Activated T-cell treated with anti-CD3 and anti-CD28 coated beads, Interleukin-2, amount 50 U/mL, for 72 hours (primary cell): ENCODE data around the gene CFAP74. TPM values are rescaled to one million over a fixed set of nuclear protein-coding genes. Genes with fewer than 3 reads are reported as not detected.
"Not testable (repeated sequence)": the region's sequence is repeated elsewhere in the genome, so short reads cannot be mapped to it uniquely, and the experiment has no call there.

Experiments used
- ATAC-seq, 2 donors: fragments of 150-1000 bp; cut with Tn5 transposase; replicated peaks in 1 of 2; 2 replicates each; pipeline ENCODE4 v1.10.0; 2021; ENCODE audit warnings: moderate library complexity in 2 of 2, mild to moderate bottlenecking in 1 of 2
- DNase-seq, 2 donors: peaks; one replicate each; pipeline ENCODE4 v3.0.0; 2021 to 2022; ENCODE audit warnings: mixed read lengths in 1 of 2
- H3K27ac Mint-ChIP-seq: one replicate; pipeline ENCODE4 v1.8.0; 2022; ENCODE audit warnings: mild to moderate bottlenecking, moderate library complexity, mixed read lengths
- H3K27me3 Mint-ChIP-seq: one replicate; pipeline ENCODE4 v1.8.0; 2022; ENCODE audit warnings: low read depth, mixed read lengths
- H3K36me3 Mint-ChIP-seq, 2 donors: one replicate each; pipeline ENCODE4 v1.8.0; 2022; ENCODE audit warnings: mixed read lengths in 2 of 2, mild to moderate bottlenecking in 1 of 2; ENCODE audit not compliant: insufficient read depth in 2 of 2
- H3K4me1 Mint-ChIP-seq: one replicate; pipeline ENCODE4 v1.8.0; 2022; ENCODE audit warnings: low read depth, mixed read lengths
- H3K4me3 Mint-ChIP-seq, 2 donors: one replicate each; pipeline ENCODE4 v1.8.0; 2022; ENCODE audit warnings: mild to moderate bottlenecking in 2 of 2, mixed read lengths in 2 of 2, moderate library complexity in 2 of 2
- H3K9me3 Mint-ChIP-seq, 2 donors: one replicate each; pipeline ENCODE4 v1.8.0; 2022; ENCODE audit warnings: mixed read lengths in 2 of 2
- total RNA-seq, 2 donors: library from RNA; stranded (reverse); gene quantifications; one replicate each; pipeline ENCODE4 v1.2.3, GENCODE V29; 2022

The CFAP74 gene
- total RNA-seq, 2 donors from 2014 or later = not detected

DNA sequence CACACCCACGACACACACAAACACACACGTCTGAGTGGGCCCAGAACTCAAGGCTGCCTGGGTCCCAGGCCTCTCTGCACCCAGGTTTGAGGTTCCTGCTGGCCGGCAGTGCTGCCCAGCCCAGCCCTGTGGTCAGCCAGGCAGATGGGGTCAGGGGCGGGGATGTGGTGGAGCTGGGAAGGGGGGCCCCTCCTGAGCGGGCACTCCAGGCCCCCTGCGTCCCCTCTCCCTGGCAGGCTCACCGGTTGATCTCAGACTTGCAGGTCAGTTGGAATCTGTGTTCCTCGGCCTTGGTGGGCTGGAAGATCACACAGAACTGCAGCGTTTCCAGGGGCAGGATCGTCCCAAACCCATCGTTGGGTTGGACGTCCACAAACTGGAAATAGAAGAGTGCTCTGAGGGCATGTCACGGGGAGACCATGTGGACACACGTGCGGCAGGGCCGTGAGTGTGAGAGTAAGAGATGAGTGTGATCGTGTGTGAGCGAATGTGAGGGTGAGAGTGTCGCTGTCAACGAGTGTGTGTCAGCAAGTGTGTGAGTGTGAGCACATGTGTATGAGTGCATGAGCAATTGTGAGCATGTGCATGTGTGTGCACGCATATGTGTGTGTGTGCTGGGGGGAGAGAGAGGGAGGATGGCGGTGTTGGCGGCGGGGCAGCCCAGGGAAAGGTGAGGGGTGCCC, 64.8 kb downstream of the CFAP74 start:
- Mint-ChIP-seq H3K36me3 (peaks cover 0 to 4% of the 10 kb centered on the region in 2 donors), H3K27me3 (peaks cover 10% of the 10 kb centered on the region), H3K9me3 (peaks cover 4 to 12% of the 10 kb centered on the region in 2 donors), H3K4me1 (peaks cover 2% of the 10 kb centered on the region), H3K27ac (no peak overlapping the region), H3K4me3 (no peak overlapping the region)
- DNase-seq = no peak
- no peak for ATAC-seq

DNA sequence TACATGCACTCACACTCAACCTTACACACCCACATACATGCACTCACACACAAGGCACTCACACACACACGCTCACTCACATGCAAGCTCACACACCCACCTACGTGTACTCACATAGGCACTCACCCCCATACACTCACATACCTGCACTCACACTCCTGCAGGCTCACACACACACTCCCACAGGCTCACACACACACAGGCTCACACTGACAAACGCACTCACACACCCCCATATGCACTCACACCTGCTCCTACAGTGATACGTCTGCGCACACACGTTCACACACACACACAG, 65.4 kb downstream of the CFAP74 start:
- no peaks in the 10 kb centered on the region for H3K4me1 Mint-ChIP-seq
- H3K4me3 Mint-ChIP-seq = no peak overlapping the region
- no peak overlapping the region for H3K27ac Mint-ChIP-seq
- no peak for DNase-seq
- peaks cover 4 to 12% of the 10 kb centered on the region in 2 donors for H3K9me3 Mint-ChIP-seq
- H3K27me3 Mint-ChIP-seq = peaks cover 10% of the 10 kb centered on the region
- H3K36me3 Mint-ChIP-seq = peaks cover 0 to 4% of the 10 kb centered on the region in 2 donors
- ATAC-seq = no peak

DNA sequence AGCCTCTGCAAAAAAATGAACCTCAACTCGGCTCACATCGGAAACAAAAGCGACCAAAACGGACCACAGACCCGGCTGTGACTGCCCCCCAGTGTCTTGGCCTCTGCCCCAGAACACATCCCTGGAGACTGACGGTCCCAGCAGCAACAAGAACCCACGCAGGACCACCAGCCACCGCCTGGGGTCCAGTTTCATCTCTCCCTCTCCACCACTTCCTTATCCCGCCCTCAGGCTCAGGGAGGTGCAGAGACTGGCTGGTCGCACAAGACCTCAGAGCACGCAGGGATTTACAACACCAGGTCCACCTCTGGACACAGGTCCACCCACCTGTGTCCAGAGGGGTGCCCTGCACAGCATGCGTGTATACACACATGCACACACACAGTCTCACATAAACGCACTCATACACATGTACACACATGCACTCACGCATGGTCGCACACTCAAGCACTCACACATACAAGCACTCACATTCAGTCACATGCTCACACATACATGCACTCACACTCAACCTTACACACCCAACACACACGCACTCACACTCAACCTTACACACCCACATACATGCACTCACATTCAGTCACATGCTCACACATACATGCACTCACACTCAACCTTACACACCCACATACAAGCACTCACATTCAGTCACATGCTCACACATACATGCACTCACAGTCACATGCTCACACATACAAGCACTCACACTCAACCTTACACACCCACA, 65.9 kb downstream of the CFAP74 start:
- H3K36me3 Mint-ChIP-seq = peaks cover 0 to 4% of the 10 kb centered on the region in 2 donors
- H3K9me3 Mint-ChIP-seq = peaks cover 4 to 12% of the 10 kb centered on the region in 2 donors
- DNase-seq = no peak
- no peaks in the 10 kb centered on the region for H3K4me1 Mint-ChIP-seq
- H3K27ac Mint-ChIP-seq = no peak overlapping the region
- peaks cover 10% of the 10 kb centered on the region for H3K27me3 Mint-ChIP-seq
- no peak overlapping the region for H3K4me3 Mint-ChIP-seq
- no peak for ATAC-seq

DNA sequence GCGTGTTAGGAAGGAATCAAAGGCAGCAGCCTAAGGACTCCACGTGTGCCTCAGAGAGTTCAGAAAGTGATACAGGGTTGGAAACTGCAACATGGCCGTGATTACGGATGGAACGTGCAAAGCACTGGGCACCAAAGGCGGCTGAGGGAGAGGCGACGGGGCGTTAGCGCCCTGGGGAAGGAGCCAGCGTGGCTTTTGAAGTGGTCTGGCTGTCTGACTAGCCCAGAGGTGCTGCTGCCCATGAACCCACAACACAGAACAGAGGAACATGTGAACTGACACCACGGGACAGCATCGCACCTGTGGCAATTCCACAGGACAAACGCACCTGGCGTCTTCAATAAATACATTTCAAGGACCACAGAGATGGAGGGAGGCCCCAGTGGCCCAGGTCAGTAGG, 66.5 kb downstream of the CFAP74 start:
- H3K27me3 Mint-ChIP-seq = peaks cover 10% of the 10 kb centered on the region
- DNase-seq = no peak
- no peak overlapping the region for H3K4me3 Mint-ChIP-seq
- ATAC-seq = no peak
- peaks cover 4 to 12% of the 10 kb centered on the region in 2 donors for H3K9me3 Mint-ChIP-seq
- H3K4me1 Mint-ChIP-seq = no peaks in the 10 kb centered on the region
- no peak overlapping the region for H3K27ac Mint-ChIP-seq
- H3K36me3 Mint-ChIP-seq = peaks cover 0 to 4% of the 10 kb centered on the region in 2 donors

DNA sequence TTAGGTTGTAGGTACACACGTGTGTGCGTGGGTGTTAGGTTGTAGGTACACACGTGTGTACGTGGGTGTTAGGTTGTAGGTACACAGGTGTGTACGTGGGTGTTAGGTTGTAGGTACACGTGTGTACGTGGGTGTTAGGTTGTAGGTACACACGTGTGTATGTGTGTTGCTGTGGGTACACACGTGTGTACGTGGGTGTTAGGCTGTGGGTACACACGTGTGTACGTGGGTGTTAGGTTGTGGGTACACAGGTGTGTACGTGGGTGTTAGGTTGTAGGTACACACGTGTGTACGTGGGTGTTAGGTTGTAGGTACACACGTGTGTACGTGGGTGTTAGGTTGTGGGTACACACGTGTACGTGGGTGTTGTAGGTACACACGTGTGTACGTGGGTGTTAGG, 68.7 kb downstream of the CFAP74 start:
- not testable (repeated sequence) for H3K4me1 Mint-ChIP-seq, ATAC-seq, H3K36me3 Mint-ChIP-seq, H3K4me3 Mint-ChIP-seq, DNase-seq, H3K27ac Mint-ChIP-seq
- Mint-ChIP-seq H3K9me3 (peaks cover 4 to 12% of the 10 kb centered on the region in 2 donors), H3K27me3 (peaks cover 10% of the 10 kb centered on the region)

DNA sequence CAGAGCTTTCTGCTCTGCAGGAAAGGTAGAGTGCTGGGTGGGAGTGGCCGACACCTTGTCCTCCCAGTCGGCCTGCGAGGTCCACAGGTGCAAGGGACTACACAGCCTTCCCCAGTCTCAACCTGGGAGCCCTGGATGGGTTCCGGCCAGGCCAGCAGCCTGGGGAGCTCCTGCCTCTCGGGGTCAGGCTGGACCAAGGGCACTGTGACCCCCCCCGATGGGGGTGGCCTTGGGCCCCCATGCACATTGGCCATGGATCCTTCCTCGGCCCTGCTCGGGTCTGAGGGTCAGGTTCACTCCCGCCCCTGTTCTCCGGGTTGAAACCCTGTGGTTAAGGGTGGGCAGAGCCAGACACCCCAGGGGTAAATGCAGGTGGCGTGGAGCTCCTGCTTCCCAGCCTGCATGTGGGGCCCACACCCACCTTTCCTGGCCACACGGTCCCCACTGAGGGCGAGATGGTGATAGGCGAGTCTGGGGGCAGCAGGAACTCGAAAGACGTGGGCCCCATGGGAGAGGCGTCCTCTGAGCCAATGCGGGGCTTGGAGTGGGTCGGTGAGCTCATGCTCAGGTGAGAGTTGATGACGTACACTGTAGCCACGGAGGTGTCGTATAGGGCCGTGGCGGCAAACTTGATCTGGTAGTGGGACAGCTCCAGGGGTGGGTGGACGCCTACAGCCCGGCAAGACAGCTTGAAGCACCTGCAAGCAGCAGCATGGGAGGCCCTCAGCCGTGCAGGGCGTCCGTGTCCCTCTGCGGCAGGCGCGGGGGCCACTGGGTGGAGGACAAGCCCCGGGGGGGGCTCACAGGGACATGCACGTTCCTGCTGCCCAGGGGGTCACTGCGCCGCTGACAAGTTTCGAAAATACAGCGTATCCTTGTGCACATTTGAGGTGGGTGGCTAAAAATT, 73.7 kb downstream of the CFAP74 start:
- peaks cover under 1% of the 10 kb centered on the region for H3K27me3 Mint-ChIP-seq
- no peak overlapping the region for H3K4me3 Mint-ChIP-seq
- H3K36me3 Mint-ChIP-seq = peaks cover 0 to 4% of the 10 kb centered on the region in 2 donors
- no peaks in the 10 kb centered on the region for H3K4me1 Mint-ChIP-seq
- DNase-seq (no peak), ATAC-seq (no peak)
- no peak overlapping the region for H3K27ac Mint-ChIP-seq
- peaks cover 4 to 8% of the 10 kb centered on the region in 2 donors for H3K9me3 Mint-ChIP-seq

DNA sequence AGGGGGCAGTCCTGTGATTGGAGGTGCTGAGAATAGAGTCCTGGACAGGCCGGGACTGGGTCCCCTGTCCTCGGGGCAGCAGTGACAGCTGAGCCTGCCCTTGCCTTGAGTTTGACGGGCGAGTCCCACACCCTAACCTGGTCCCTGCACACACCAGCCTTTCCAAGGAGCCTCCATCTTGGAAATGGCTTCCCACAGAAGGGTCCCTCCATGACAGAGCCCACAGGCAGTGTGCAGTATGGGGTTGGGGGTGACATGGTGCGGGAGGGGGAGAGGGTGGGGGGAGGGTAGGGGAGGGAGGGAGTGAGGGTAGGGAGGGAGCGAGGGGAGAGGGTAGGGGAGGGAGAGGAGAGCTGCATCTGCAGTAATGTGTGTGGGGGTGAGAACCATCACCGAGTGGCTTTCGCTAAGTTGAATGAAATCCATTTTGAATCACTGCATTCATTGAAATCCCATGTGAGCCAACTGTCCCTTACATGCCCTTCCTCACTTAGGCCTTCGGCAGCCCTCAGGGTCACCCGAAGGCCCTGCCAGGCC, 74.4 kb downstream of the CFAP74 start:
- no peak overlapping the region for H3K4me3 Mint-ChIP-seq
- ATAC-seq = no peak
- no peak for DNase-seq

DNA sequence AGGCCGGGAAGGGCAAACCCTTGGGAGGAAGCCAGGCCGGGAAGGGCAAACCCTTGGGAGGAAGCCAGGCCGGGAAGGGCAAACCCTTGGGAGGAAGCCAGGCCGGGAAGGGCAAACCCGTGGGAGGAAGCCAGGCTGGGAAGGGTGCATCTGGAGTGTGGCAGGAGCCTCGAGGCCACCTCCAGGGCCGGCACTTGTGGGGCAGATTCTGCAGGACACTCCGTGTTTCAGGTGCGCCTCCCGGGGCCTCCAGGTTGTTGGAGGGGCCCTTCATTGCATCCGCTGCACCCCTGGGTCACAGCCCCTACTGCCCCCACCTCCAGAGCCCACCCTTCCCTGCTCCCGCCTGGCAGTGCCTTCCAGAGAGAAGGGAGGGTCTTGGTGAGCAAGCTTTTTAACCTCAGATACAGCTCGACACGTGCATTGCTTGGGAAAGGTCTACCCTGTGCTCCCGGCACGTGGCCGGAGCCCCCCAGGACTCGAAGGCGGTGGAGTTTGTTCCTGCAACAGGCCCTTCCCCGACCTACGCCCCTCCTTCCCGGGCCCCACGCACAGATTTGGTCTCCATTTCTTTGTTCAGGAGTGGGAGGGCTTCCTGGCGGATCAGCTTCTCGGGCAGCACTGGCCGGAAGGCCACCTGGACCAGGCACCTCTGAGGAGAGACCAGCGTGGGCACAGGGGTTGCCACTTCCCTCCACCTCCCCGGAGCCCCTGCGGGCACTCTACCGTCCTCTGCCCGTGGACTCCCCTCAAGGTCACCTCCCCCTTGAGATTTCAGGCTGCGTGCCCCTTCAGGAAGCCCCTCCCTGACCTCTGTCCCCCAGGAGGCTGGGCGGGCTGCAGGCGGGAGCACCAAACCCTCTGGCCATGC, 75.1 kb downstream of the CFAP74 start:
- H3K4me1 Mint-ChIP-seq = no peaks in the 10 kb centered on the region
- H3K9me3 Mint-ChIP-seq = no peaks in the 10 kb centered on the region
- H3K36me3 Mint-ChIP-seq = no peaks in the 10 kb centered on the region
- H3K27me3 Mint-ChIP-seq = no peaks in the 10 kb centered on the region
- no peak overlapping the region for H3K27ac Mint-ChIP-seq
- ATAC-seq (no peak), DNase-seq (no peak)
- H3K4me3 Mint-ChIP-seq = no peak overlapping the region

More for the DNA sequence above, 74.4 kb downstream of the CFAP74 start:
- Mint-ChIP-seq H3K27ac (no peak overlapping the region), H3K9me3 (peaks cover 3% of the 10 kb centered on the region in 2 donors), H3K36me3 (peaks cover 0 to 2% of the 10 kb centered on the region in 2 donors), H3K27me3 (no peaks in the 10 kb centered on the region), H3K4me1 (no peaks in the 10 kb centered on the region)

DNA sequence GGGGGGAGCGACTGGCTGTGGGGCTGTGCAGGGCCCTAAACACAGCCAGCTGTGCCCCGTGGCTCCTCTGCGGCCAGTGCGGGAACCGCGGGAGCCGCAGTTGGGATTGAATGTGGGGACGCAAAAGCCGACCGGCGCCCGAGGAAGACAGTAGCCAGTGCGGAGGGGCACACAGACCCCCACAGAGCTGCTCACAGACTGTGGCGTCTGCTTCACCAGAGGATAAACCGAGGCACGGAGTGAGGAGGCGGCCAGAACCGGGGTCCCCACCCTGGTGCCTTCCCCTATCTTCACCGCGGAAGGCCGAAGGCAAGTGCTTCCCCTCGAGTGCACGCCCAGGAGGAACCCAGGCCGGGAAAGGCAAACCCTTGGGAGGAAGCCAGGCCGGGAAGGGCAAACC, 75.8 kb downstream of the CFAP74 start:
- Mint-ChIP-seq H3K9me3 (no peaks in the 10 kb centered on the region), H3K4me3 (no peak overlapping the region)
- DNase-seq = no peak

DNA sequence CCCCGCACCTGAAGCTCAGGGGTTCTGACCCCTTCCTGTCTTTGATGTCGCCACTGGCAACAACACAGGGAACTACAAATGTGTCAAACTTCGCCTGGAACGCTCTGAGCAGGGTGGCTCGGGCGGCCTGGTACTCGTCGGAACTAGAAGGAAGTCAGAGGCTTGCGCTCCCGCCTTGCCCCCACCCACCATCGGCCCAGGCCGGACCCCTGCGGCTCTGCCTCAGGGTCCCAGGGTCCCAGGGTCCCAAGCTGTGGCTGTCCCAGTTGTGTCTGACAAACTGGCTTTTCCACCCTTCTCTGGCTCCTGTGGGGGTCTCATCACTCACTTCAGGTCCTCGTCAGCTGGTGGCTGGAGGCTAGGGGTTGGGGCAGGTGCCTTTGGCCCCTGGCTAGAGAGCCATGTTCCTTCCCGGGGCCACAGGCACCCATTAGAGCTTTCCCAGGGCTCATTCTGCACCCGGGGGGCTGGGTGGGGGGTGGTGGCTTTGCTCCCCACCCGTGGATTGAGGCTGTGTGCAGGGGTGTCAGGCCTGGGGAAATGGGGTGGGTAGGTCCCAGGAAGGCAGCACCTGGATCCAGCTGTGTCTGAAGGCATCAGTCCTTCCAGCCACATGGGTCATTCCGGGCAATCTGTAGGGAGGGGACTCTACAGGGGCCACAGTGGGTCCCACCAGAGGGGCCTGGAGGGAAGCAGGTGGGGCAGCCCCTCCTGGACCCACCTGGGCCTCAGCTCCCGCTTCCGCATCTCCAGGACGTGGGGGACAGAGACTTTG, 76.5 kb downstream of the CFAP74 start:
- no peaks in the 10 kb centered on the region for H3K9me3 Mint-ChIP-seq
- H3K27me3 Mint-ChIP-seq = no peaks in the 10 kb centered on the region
- no peak for ATAC-seq
- no peak overlapping the region for H3K27ac Mint-ChIP-seq
- H3K4me3 Mint-ChIP-seq = no peak overlapping the region
- DNase-seq = no peak
- no peaks in the 10 kb centered on the region for H3K4me1 Mint-ChIP-seq
- no peaks in the 10 kb centered on the region for H3K36me3 Mint-ChIP-seq

More for the DNA sequence above, 75.8 kb downstream of the CFAP74 start:
- Mint-ChIP-seq H3K36me3 (no peaks in the 10 kb centered on the region), H3K27ac (no peak overlapping the region), H3K4me1 (no peaks in the 10 kb centered on the region), H3K27me3 (no peaks in the 10 kb centered on the region)
- no peak for ATAC-seq

DNA sequence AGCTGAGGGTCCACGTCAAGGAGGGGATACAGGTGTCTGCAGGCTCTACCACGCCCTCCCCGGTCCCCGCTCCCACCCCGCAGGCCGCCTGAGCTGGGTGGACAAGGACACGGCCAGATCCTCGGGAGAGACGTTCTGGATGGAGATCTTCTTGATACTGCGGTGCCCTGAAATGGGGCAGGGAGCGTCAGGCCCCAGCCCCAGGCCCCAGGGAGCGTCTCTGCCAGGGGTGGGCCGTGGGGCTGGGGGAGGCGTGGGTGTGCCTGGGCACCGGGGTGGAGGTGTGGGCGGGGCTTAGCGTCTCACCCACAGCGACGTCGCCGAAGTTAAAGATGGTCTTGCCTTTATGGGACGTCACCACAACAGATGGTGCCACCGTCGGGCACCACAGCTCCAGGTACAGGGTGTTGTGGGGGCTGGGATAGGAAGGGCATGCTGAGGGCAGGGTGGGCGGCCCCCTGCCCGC, 77.2 kb downstream of the CFAP74 start:
- no peak for DNase-seq
- Mint-ChIP-seq H3K9me3 (no peaks in the 10 kb centered on the region), H3K27me3 (no peaks in the 10 kb centered on the region), H3K4me1 (no peaks in the 10 kb centered on the region), H3K36me3 (no peaks in the 10 kb centered on the region), H3K27ac (no peak overlapping the region), H3K4me3 (no peak overlapping the region)
- no peak for ATAC-seq
